H54 (cell line): Measurements from ENCODE around the gene MMP3.

Experiments used
- DNase-seq: peaks from one replicate; pipeline ENCODE4 v3.0.0; 2011; ENCODE audit warnings: low spot score, mixed read lengths; ENCODE audit not compliant: insufficient read length
- FAIRE-seq: peaks from 3 replicates; lab custom pipeline; 2011; peaks lifted over from hg19 to GRCh38; lab: Jason Lieb, UNC
- POLR2A ChIP-seq: IDR thresholded peaks from 2 replicates; pipeline ENCODE4 v1.6.1; 2011; ENCODE audit warnings: low read depth, mild to moderate bottlenecking, low read length

Gene MMP3

GRCh38 chr11:102791271-102792036 is 52.0 kb downstream of the MMP3 start:
- DNase-seq (no peak), FAIRE-seq (no peak)
- no peak for TF ChIP-seq POLR2A

- DNase-seq (no peak), FAIRE-seq (no peak)
- no peak for TF ChIP-seq POLR2A
These were observed 54.9 kb downstream of the MMP3 start for GRCh38 chr11:102788334-102788995.
